Breast epithelium (tissue), 3 donors: ENCODE results near the gene ARPP21.

Source experiments
- POLR2A ChIP-seq: fragments of 450-650 bp; IDR thresholded peaks from one replicate; pipeline ENCODE4 v1.6.1; 2016; ENCODE audit warnings: antibody characterized with exemption, mild to moderate bottlenecking, moderate library complexity
- POLR2AphosphoS5 ChIP-seq, 3 donors: sonication (generic); formaldehyde crosslinking; IDR thresholded peaks; one replicate each; pipeline ENCODE4 v1.6.1; 2017; ENCODE audit warnings: antibody characterized with exemption in 3 of 3
- TF ChIP-seq, protein P1 (sequence below), 3 donors: fragments of 450-650 bp; IDR thresholded peaks; one replicate each; pipeline ENCODE4 v1.5.1; 2016 to 2017; ENCODE audit warnings: antibody characterized with exemption in 3 of 3, mild to moderate bottlenecking in 3 of 3, moderate library complexity in 3 of 3

GRCh38 chr3:35679409-35680080 lies 40.2 kb downstream of the ARPP21 start:
- TF ChIP-seq, protein P1, sequence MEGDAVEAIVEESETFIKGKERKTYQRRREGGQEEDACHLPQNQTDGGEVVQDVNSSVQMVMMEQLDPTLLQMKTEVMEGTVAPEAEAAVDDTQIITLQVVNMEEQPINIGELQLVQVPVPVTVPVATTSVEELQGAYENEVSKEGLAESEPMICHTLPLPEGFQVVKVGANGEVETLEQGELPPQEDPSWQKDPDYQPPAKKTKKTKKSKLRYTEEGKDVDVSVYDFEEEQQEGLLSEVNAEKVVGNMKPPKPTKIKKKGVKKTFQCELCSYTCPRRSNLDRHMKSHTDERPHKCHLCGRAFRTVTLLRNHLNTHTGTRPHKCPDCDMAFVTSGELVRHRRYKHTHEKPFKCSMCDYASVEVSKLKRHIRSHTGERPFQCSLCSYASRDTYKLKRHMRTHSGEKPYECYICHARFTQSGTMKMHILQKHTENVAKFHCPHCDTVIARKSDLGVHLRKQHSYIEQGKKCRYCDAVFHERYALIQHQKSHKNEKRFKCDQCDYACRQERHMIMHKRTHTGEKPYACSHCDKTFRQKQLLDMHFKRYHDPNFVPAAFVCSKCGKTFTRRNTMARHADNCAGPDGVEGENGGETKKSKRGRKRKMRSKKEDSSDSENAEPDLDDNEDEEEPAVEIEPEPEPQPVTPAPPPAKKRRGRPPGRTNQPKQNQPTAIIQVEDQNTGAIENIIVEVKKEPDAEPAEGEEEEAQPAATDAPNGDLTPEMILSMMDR (IDR thresholded peaks at IDR 0.05): no peak
- TF ChIP-seq POLR2A: no peak
- TF ChIP-seq POLR2AphosphoS5 (IDR thresholded peaks at IDR 0.05): no peak
